HepG2 (cell line): ENCODE results near the gene TBC1D32. TPM values are rescaled to one million over a fixed set of nuclear protein-coding genes. Genes with fewer than 3 reads are reported as not detected.

Source experiments
- ATAC-seq: fragments of 200-7000 bp; cut with Tn5 transposase; 3 replicates; pipeline ENCODE4 v1.9.1; 2020; ENCODE audit warnings: mild to moderate bottlenecking, moderate library complexity
- BruUV-seq: library from RNA; stranded (reverse); fragments of 400-500 nt; replicated peaks from 2 replicates; lab custom pipeline; 2021; lab: Mats Ljungman, UMichigan
- CTCF ChIA-PET: fragments of 300-600 bp; formaldehyde crosslinking; extraction: SDS; loops from one replicate; lab custom pipeline; 2021; ENCODE audit warnings: low total read pairs, inconsistent platforms, low intra/inter-chr PET ratio; lab: Yijun Ruan, JAX
- POLR2A ChIA-PET: fragments of 350-600 bp; sonication (Branson Sonifier 250); formaldehyde crosslinking; loops from one replicate; lab custom pipeline; 2020; ENCODE audit warnings: antibody characterized with exemption, inconsistent platforms; lab: Yijun Ruan, JAX
- DNase-seq: peaks from one replicate; pipeline ENCODE4 v3.0.0-alpha.2; 2015; ENCODE audit warnings: low spot score
- FAIRE-seq: peaks from 3 replicates; lab custom pipeline; 2011; peaks lifted over from hg19 to GRCh38; lab: Jason Lieb, UNC
- H2AFZ ChIP-seq: one replicate; pipeline ENCODE4 v1.6.1; 2011; ENCODE audit warnings: low read length, inconsistent platforms
- H3K27ac ChIP-seq: fragments of 300-600 bp; 3 replicates; pipeline ENCODE4 v1.8.0; 2011; ENCODE audit warnings: mixed run types, mild to moderate bottlenecking, mixed read lengths, low read length, inconsistent platforms; ENCODE audit not compliant: insufficient read depth; ENCODE audit errors: extremely low read length
- H3K27me3 ChIP-seq, 2 experiments: fragments of 200-600 bp in 1 of 2; 2 replicates in 1 of 2; 3 replicates in 1 of 2; pipeline versions ENCODE4 v1.6.0 to v1.8.0; 2011; ENCODE audit warnings: low read length in 2 of 2, mild to moderate bottlenecking in 2 of 2, moderate library complexity in 2 of 2, inconsistent platforms in 1 of 2; ENCODE audit not compliant: insufficient read depth in 2 of 2, control insufficient read depth in 1 of 2
- H3K36me3 ChIP-seq, 2 experiments: fragments of 200-600 bp in 1 of 2; replicated peaks in 1 of 2; 2 replicates in 1 of 2; 3 replicates in 1 of 2; pipeline versions ENCODE4 v1.5.1 to v1.8.0; 2011; ENCODE audit warnings: low read length in 2 of 2, inconsistent platforms in 1 of 2; ENCODE audit not compliant: insufficient read depth in 2 of 2, control insufficient read depth in 1 of 2
- H3K4me1 ChIP-seq: 2 replicates; pipeline ENCODE4 v1.5.1; 2012; ENCODE audit warnings: low read length, inconsistent platforms; ENCODE audit not compliant: insufficient read depth
- H3K4me2 ChIP-seq: 2 replicates; pipeline ENCODE4 v1.6.0; 2011; ENCODE audit warnings: low read depth, low read length, inconsistent platforms
- H3K4me3 ChIP-seq, 3 experiments: fragments of 200-600 bp in 1 of 3; sonication (generic), shearing (Covaris generic) in 1 of 3; replicated peaks in 1 of 3; 2 replicates each; pipeline ENCODE4 v1.5.1; 2011 to 2016; ENCODE audit warnings: low read length in 3 of 3, inconsistent platforms in 2 of 3, low read depth in 2 of 3, mild to moderate bottlenecking in 2 of 3, control low read depth in 1 of 3, mixed read lengths in 1 of 3; ENCODE audit not compliant: insufficient read depth in 1 of 3
- H3K79me2 ChIP-seq: one replicate; pipeline ENCODE4 v1.6.1; 2011; ENCODE audit warnings: low read length, inconsistent platforms; ENCODE audit not compliant: insufficient read depth
- H3K9ac ChIP-seq: 2 replicates; pipeline ENCODE4 v1.6.0; 2011; ENCODE audit warnings: mild to moderate bottlenecking, low read depth, low read length, inconsistent platforms; ENCODE audit not compliant: insufficient read depth
- H3K9me3 ChIP-seq: 2 replicates; pipeline ENCODE4 v1.5.1; 2012; ENCODE audit warnings: mild to moderate bottlenecking, low read length
- H4K20me1 ChIP-seq: 2 replicates; pipeline ENCODE4 v1.6.0; 2011; ENCODE audit warnings: inconsistent platforms, mild to moderate bottlenecking, low read length, moderate library complexity; ENCODE audit not compliant: insufficient read depth
- CREM ChIP-seq, 2 experiments: sonication (generic) in 1 of 2; formaldehyde crosslinking in 1 of 2; IDR thresholded peaks; 2 replicates each; pipeline versions ENCODE4 v1.4.0 to v1.6.1; 2016 to 2020; ENCODE audit warnings: antibody characterized with exemption in 1 of 2, mild to moderate bottlenecking in 1 of 2, missing genetic modification reagents in 1 of 2
- MED8 ChIP-seq: sonication (generic); formaldehyde crosslinking; IDR thresholded peaks from 2 replicates; pipeline ENCODE4 v1.8.1; 2023; ENCODE audit warnings: mild to moderate bottlenecking, missing genetic modification reagents; ENCODE audit not compliant: insufficient replicate concordance
- MEF2D ChIP-seq: sonication (generic); formaldehyde crosslinking; IDR thresholded peaks from 2 replicates; pipeline ENCODE4 v1.5.1; 2020; ENCODE audit warnings: mild to moderate bottlenecking, missing genetic modification reagents
- XRCC5 ChIP-seq: fragments of 200-400 bp; formaldehyde crosslinking; optimal IDR thresholded peaks from 2 replicates; pipeline ENCODE3; 2017; ENCODE audit warnings: mild to moderate bottlenecking, low read length
- ZNF350 ChIP-seq: sonication (generic); formaldehyde crosslinking; IDR thresholded peaks from 2 replicates; pipeline ENCODE4 v1.4.0; 2020; ENCODE audit warnings: mild to moderate bottlenecking, low read depth, missing genetic modification reagents, borderline replicate concordance
- ZNF629 ChIP-seq: sonication (generic); formaldehyde crosslinking; conservative IDR thresholded peaks from 2 replicates; pipeline ENCODE4 v1.5.0; 2020; ENCODE audit warnings: missing genetic modification reagents
- ZNF691 ChIP-seq: sonication (generic); formaldehyde crosslinking; IDR thresholded peaks from 2 replicates; pipeline ENCODE4 v1.4.0; 2020; ENCODE audit warnings: missing genetic modification reagents, low read depth, mild to moderate bottlenecking, borderline replicate concordance
- ZNF709 ChIP-seq: sonication (generic); formaldehyde crosslinking; IDR thresholded peaks from 2 replicates; pipeline ENCODE4 v1.5.0; 2020; ENCODE audit warnings: mild to moderate bottlenecking, missing genetic modification reagents
- WGBS: methylation state at CpG from one replicate; pipeline ENCODE4 v1.1.6; 2017; ENCODE audit warnings: low lambda C conversion rate; 5-methylcytosine and 5-hydroxymethylcytosine counted together
- in situ Hi-C: cut with HindIII; loops from 2 replicates; pipeline ENCODE4 v1.10.0; 2017; ENCODE audit warnings: low pct_unique_long_range_greater_than_20kb; ENCODE audit not compliant: extremely low pct_ligation_motif_present
- intact Hi-C: fragments of 100-400 bp; cut with micrococcal nuclease; formaldehyde crosslinking; loops from one replicate; pipeline ENCODE4 v1.10.0; 2022; ENCODE audit not compliant: unreplicated experiment
- polyA plus RNA-seq, 8 experiments: library from polyadenylated mRNA; depleted of rRNA in 3 of 8; stranded (reverse) in 7 of 8; unstranded in 1 of 8; fragments of >200 nt; fragmentation: Illumina TruSeq in 4 of 8; extraction: Trizol in 4 of 8; gene quantifications; 2 replicates each; pipeline versions ENCODE4 v1.2.1 to v1.2.3, GENCODE V29; 2011 to 2016; ENCODE audit warnings: low read depth in 4 of 8, missing spikeins in 1 of 8, mixed read lengths in 1 of 8; ENCODE audit not compliant: insufficient read depth in 1 of 8
- total RNA-seq, 5 experiments: library from RNA; depleted of rRNA; stranded (reverse); fragments of >200 nt; fragmentation: Illumina TruSeq; extraction: Trizol; gene quantifications; 2 replicates each; pipeline ENCODE4 v1.2.3, GENCODE V29; 2016; ENCODE audit warnings: low read depth in 1 of 5

Gene TBC1D32
- total and polyA plus RNA-seq, 2 of the 13 experiments (the other 11 are each of a cell fraction or from before 2014, with no cell fraction given) = 2.0 to 4.8 TPM

- FAIRE-seq (no peak), ATAC-seq (no peak), DNase-seq (no peak)
- TF ChIP-seq MEF2D (CRISPR knock-in tag) (no peak), ZNF691 (no peak), ZNF350 (CRISPR knock-in tag) (no peak), CREM (IDR thresholded peaks at IDR 0.05) (no peak), CREM (CRISPR knock-in tag; IDR thresholded peaks at IDR 0.05) (no peak), MED8 (CRISPR knock-in tag) (no peak), XRCC5 (no peak)
- H3K9me3 ChIP-seq = no peaks in the 10 kb centered on the region
- no peak overlapping the region for H2AFZ ChIP-seq
- H3K27me3 ChIP-seq = no peaks in the 10 kb centered on the region
- ChIA-PET POLR2A (no interaction called here), CTCF (no interaction called here)
- no peaks in the 10 kb centered on the region for H3K4me1 ChIP-seq
- in situ Hi-C loops (no loop called here), intact Hi-C loops (no loop called here)
- H4K20me1 ChIP-seq = no peaks in the 10 kb centered on the region
- no peak overlapping the region for H3K4me2 ChIP-seq
- no peak overlapping the region for H3K4me3 ChIP-seq
- H3K9ac ChIP-seq = no peak overlapping the region
- H3K27ac ChIP-seq = no peak overlapping the region
- no peaks in the 10 kb centered on the region for H3K79me2 ChIP-seq
- BruUV-seq = no TSS peak
- H3K36me3 ChIP-seq = no peaks in the 10 kb centered on the region
Measured at GRCh38 chr6:121093928-121094327, 240.4 kb downstream of the TBC1D32 start.

GRCh38 chr6:121090492-121090891 lies 243.8 kb downstream of the TBC1D32 start:
- no peak overlapping the region for H3K4me3 ChIP-seq
- no peak overlapping the region for H2AFZ ChIP-seq
- no peaks in the 10 kb centered on the region for H3K27me3 ChIP-seq
- ATAC-seq = no peak
- BruUV-seq = no TSS peak
- H3K27ac ChIP-seq = no peak overlapping the region
- H4K20me1 ChIP-seq = no peaks in the 10 kb centered on the region
- ChIA-PET POLR2A (no interaction called here), CTCF (no interaction called here)
- no peak for DNase-seq
- no peaks in the 10 kb centered on the region for H3K9me3 ChIP-seq
- TF ChIP-seq ZNF629 (CRISPR knock-in tag) (peak; percentile 64), ZNF709 (CRISPR knock-in tag) (no peak)
- H3K36me3 ChIP-seq = no peaks in the 10 kb centered on the region
- no peak overlapping the region for H3K9ac ChIP-seq
- in situ Hi-C loops = no loop called here
- H3K4me2 ChIP-seq = no peak overlapping the region
- 8% methylated on average over 1 of the region's 1 CpG for WGBS
- no peaks in the 10 kb centered on the region for H3K79me2 ChIP-seq
- no peaks in the 10 kb centered on the region for H3K4me1 ChIP-seq
- no peak for FAIRE-seq
- intact Hi-C loops = no loop called here
